ENCODE data around the gene LENG1.

DNA sequence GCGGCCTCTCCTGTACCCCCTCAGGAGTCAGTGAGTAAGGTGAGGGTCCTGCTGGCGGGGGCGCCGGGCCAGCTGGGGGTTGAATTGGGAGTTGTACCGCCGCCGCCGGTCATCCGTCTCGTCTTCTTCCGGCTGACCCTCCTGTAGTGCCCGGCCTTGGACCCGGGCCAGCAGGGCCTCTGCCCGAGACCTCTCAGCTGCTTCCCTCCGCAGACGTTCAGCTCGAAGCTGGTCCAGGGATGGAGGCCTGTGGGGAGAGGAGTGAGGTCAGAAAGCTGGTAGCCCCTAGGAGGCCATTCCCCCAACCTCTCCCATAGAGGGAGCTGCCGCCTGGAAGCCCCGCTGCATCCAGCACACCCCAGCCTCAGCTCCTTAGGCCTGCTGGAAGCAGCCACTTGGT is 3.8 kb downstream of the LENG1 start:
- no peak for TF ChIP-seq POLR2A (IDR thresholded peaks at IDR 0.05)
- TF ChIP-seq, protein P1, sequence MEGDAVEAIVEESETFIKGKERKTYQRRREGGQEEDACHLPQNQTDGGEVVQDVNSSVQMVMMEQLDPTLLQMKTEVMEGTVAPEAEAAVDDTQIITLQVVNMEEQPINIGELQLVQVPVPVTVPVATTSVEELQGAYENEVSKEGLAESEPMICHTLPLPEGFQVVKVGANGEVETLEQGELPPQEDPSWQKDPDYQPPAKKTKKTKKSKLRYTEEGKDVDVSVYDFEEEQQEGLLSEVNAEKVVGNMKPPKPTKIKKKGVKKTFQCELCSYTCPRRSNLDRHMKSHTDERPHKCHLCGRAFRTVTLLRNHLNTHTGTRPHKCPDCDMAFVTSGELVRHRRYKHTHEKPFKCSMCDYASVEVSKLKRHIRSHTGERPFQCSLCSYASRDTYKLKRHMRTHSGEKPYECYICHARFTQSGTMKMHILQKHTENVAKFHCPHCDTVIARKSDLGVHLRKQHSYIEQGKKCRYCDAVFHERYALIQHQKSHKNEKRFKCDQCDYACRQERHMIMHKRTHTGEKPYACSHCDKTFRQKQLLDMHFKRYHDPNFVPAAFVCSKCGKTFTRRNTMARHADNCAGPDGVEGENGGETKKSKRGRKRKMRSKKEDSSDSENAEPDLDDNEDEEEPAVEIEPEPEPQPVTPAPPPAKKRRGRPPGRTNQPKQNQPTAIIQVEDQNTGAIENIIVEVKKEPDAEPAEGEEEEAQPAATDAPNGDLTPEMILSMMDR (IDR thresholded peaks at IDR 0.05), result no peak
